SU-DHL-6 (cell line): ENCODE measurements around the gene TMOD1.

Source experiments
- H2AFZ ChIP-seq: fragments of 200-600 bp; sonication (generic); 2 replicates; pipeline ENCODE4 v1.6.1; 2014; ENCODE audit warnings: low read depth, mild to moderate bottlenecking, moderate library complexity, mixed read lengths, antibody characterized with exemption, low read length; ENCODE audit not compliant: severe bottlenecking
- H3F3A ChIP-seq: fragments of 200-600 bp; shearing (Covaris generic); 2 replicates; pipeline ENCODE4 v1.6.0; 2016; ENCODE audit warnings: antibody characterized with exemption, mild to moderate bottlenecking; ENCODE audit not compliant: insufficient read depth
- H3K27ac ChIP-seq: fragments of 200-600 bp; sonication (generic); 2 replicates; pipeline ENCODE4 v1.5.1; 2016; ENCODE audit warnings: low read depth, mild to moderate bottlenecking, low read length, moderate library complexity, mixed read lengths
- H3K27me3 ChIP-seq: fragments of 200-600 bp; sonication (generic), shearing (Covaris generic); 2 replicates; pipeline ENCODE4 v1.6.0; 2014; ENCODE audit warnings: mild to moderate bottlenecking, low read length
- H3K36me3 ChIP-seq: fragments of 200-600 bp; sonication (generic); 2 replicates; pipeline ENCODE4 v1.6.1; 2014; ENCODE audit warnings: mild to moderate bottlenecking, low read length, mixed read lengths
- H3K4me2 ChIP-seq: fragments of 300-600, 200-600 bp; shearing (Covaris generic), sonication (generic); 2 replicates; pipeline ENCODE4 v1.6.0; 2014; ENCODE audit warnings: low read length, low read depth, mild to moderate bottlenecking; ENCODE audit not compliant: poor library complexity, severe bottlenecking
- H3K4me3 ChIP-seq: fragments of 200-600 bp; sonication (generic); 2 replicates; pipeline ENCODE4 v1.5.1; 2014; ENCODE audit warnings: antibody characterized with exemption, low read length, mild to moderate bottlenecking, mixed read lengths; ENCODE audit not compliant: insufficient read depth, poor library complexity, severe bottlenecking
- H3K79me2 ChIP-seq: fragments of 200-600 bp; sonication (generic); 2 replicates; pipeline ENCODE4 v1.6.1; 2014; ENCODE audit warnings: mild to moderate bottlenecking, low read length, moderate library complexity; ENCODE audit not compliant: insufficient read depth
- H3K9ac ChIP-seq: fragments of 200-600 bp; sonication (generic); 2 replicates; pipeline ENCODE4 v1.7.0; 2014; ENCODE audit warnings: mild to moderate bottlenecking, low read length
- H3K9me2 ChIP-seq: fragments of 200-600 bp; sonication (generic); replicated peaks from 2 replicates; pipeline ENCODE4 v1.6.1; 2014; ENCODE audit warnings: low read length; ENCODE audit not compliant: insufficient read depth
- H3K9me3 ChIP-seq: fragments of 200-600 bp; sonication (generic); 2 replicates; pipeline ENCODE4 v1.6.1; 2014; ENCODE audit warnings: low read length, mixed read lengths; ENCODE audit not compliant: insufficient read depth
- H4K20me1 ChIP-seq: fragments of 200-600 bp; sonication (generic); 2 replicates; pipeline ENCODE4 v1.6.1; 2014; ENCODE audit warnings: low read depth, mild to moderate bottlenecking, antibody characterized with exemption, low read length, moderate library complexity, mixed read lengths
- CTCF ChIP-seq: fragments of 200-600 bp; sonication (generic); IDR thresholded peaks from one replicate; pipeline ENCODE4 v1.5.1; 2017; ENCODE audit warnings: antibody characterized with exemption, mild to moderate bottlenecking, low read length, moderate library complexity; ENCODE audit not compliant: insufficient read depth, poor library complexity, severe bottlenecking
- EZH2phosphoT487 ChIP-seq: fragments of 200-600 bp; sonication (generic), shearing (Covaris generic); conservative IDR thresholded peaks from 2 replicates; pipeline ENCODE4 v1.6.1; 2018; ENCODE audit warnings: mild to moderate bottlenecking, antibody characterized with exemption, low read length, moderate library complexity, mixed read lengths

Gene TMOD1

GRCh38 chr9:97536480-97536879 lies 35.0 kb downstream of the TMOD1 start:
- H3K36me3 ChIP-seq: no peaks in the 10 kb centered on the region
- H3F3A ChIP-seq: no peaks in the 10 kb centered on the region
- H3K4me2 ChIP-seq: no peak overlapping the region
- H3K4me3 ChIP-seq: no peak overlapping the region
- no peaks in the 10 kb centered on the region for H4K20me1 ChIP-seq
- H3K9me2 ChIP-seq: no peaks in the 10 kb centered on the region
- H2AFZ ChIP-seq: no peak overlapping the region
- 0 out of 2 replicates have a peak, but pooled peaks cover 5% of the 10 kb centered on the region for H3K27me3 ChIP-seq
- TF ChIP-seq CTCF (no peak), EZH2phosphoT487 (no peak)
- no peaks in the 10 kb centered on the region for H3K9me3 ChIP-seq
- H3K9ac ChIP-seq: no peak overlapping the region
- H3K79me2 ChIP-seq: no peaks in the 10 kb centered on the region
- H3K27ac ChIP-seq: no peak overlapping the region

GRCh38 chr9:97543561-97543960 lies 42.1 kb downstream of the TMOD1 start:
- Histone ChIP-seq H3F3A (no peaks in the 10 kb centered on the region), H3K27ac (no peak overlapping the region), H3K4me2 (no peak overlapping the region), H4K20me1 (no peaks in the 10 kb centered on the region), H3K9me2 (no peaks in the 10 kb centered on the region), H2AFZ (no peak overlapping the region), H3K4me3 (no peak overlapping the region), H3K79me2 (no peaks in the 10 kb centered on the region), H3K9me3 (no peaks in the 10 kb centered on the region), H3K27me3 (no peaks in the 10 kb centered on the region), H3K9ac (no peak overlapping the region), H3K36me3 (no peaks in the 10 kb centered on the region)
- TF ChIP-seq EZH2phosphoT487 (no peak), CTCF (no peak)

GRCh38 chr9:97545486-97545885 lies 44.0 kb downstream of the TMOD1 start:
- no peaks in the 10 kb centered on the region for H3F3A ChIP-seq
- H3K9ac ChIP-seq: no peak overlapping the region
- no peaks in the 10 kb centered on the region for H3K36me3 ChIP-seq
- H3K79me2 ChIP-seq: no peaks in the 10 kb centered on the region
- no peaks in the 10 kb centered on the region for H3K9me2 ChIP-seq
- H4K20me1 ChIP-seq: no peaks in the 10 kb centered on the region
- H3K4me2 ChIP-seq: no peak overlapping the region
- no peak overlapping the region for H3K27ac ChIP-seq
- no peak for TF ChIP-seq CTCF
- no peak for TF ChIP-seq EZH2phosphoT487
- H3K4me3 ChIP-seq: no peak overlapping the region
- no peak overlapping the region for H2AFZ ChIP-seq
- no peaks in the 10 kb centered on the region for H3K27me3 ChIP-seq
- no peaks in the 10 kb centered on the region for H3K9me3 ChIP-seq
